Pulmonary artery endothelial cell (primary cell): ENCODE data around the gene GALNT7. TPM values are rescaled to one million over a fixed set of nuclear protein-coding genes. Genes with fewer than 3 reads are reported as not detected.
"Not testable (repeated sequence)": the region's sequence is repeated elsewhere in the genome, so short reads cannot be mapped to it uniquely, and the experiment has no call there.

ENCODE experiments used
- DNase-seq: peaks from one replicate; pipeline ENCODE4 v3.0.0-alpha.2; 2011; ENCODE audit warnings: low read depth, low spot score
- total RNA-seq: library from RNA; depleted of rRNA; stranded (reverse); fragments of >200 nt; gene quantifications from 2 replicates; pipeline ENCODE4 v1.2.3, GENCODE V29; 2014

GALNT7 gene
- 42.9 and 47.4 TPM in 2 replicates for total RNA-seq

GRCh38 chr4:173168396-173169177 lies at the start of gene GALNT7:
Gene GALNT7, plus strand, starts transcription at chr4:173168811. Its CDS starts 25 bp downstream, at chr4:173168836.
- DNase-seq = no peak

- DNase-seq = not testable (repeated sequence)
Measured at GRCh38 chr4:173118819-173119218, 49.8 kb upstream of the GALNT7 start.

GRCh38 chr4:173119818-173120217 lies 48.8 kb upstream of the GALNT7 start:
- no peak for DNase-seq

GRCh38 chr4:173121076-173121561 lies 47.5 kb upstream of the GALNT7 start:
- DNase-seq = no peak

GRCh38 chr4:173124209-173124865 lies 44.3 kb upstream of the GALNT7 start:
- DNase-seq = no peak

GRCh38 chr4:173125216-173125812 lies 43.3 kb upstream of the GALNT7 start:
- DNase-seq = no peak

- DNase-seq = no peak
Measured at GRCh38 chr4:173128199-173128890, 40.3 kb upstream of the GALNT7 start.

- DNase-seq = no peak
Measured at GRCh38 chr4:173130687-173131086, 37.9 kb upstream of the GALNT7 start.

- DNase-seq = no peak
Measured at GRCh38 chr4:173134426-173134825, 34.2 kb upstream of the GALNT7 start.

- no peak for DNase-seq
Measured at GRCh38 chr4:173135241-173135847, 33.3 kb upstream of the GALNT7 start.

GRCh38 chr4:173138624-173139023 lies 30.0 kb upstream of the GALNT7 start:
- no peak for DNase-seq

- DNase-seq = no peak
Measured at GRCh38 chr4:173139561-173139960, 29.1 kb upstream of the GALNT7 start.

- DNase-seq = no peak
Measured at GRCh38 chr4:173145131-173145530, 23.5 kb upstream of the GALNT7 start.

- no peak for DNase-seq
Measured at GRCh38 chr4:173146456-173146855, 22.2 kb upstream of the GALNT7 start.

- DNase-seq = no peak
Measured at GRCh38 chr4:173151496-173151895, 17.1 kb upstream of the GALNT7 start.

- DNase-seq = no peak
Measured at GRCh38 chr4:173152104-173152503, 16.5 kb upstream of the GALNT7 start.

GRCh38 chr4:173153445-173153844 lies 15.2 kb upstream of the GALNT7 start:
- DNase-seq = no peak

GRCh38 chr4:173159791-173160190 lies 8.8 kb upstream of the GALNT7 start:
- no peak for DNase-seq

GRCh38 chr4:173160871-173161270 lies 7.7 kb upstream of the GALNT7 start:
- DNase-seq = no peak

GRCh38 chr4:173161311-173161710 lies 7.3 kb upstream of the GALNT7 start:
- no peak for DNase-seq

GRCh38 chr4:173165706-173166105 lies 2.9 kb upstream of the GALNT7 start:
- no peak for DNase-seq
